Measurements from ENCODE around the gene ENTPD2.

ENTPD2 gene

DNA sequence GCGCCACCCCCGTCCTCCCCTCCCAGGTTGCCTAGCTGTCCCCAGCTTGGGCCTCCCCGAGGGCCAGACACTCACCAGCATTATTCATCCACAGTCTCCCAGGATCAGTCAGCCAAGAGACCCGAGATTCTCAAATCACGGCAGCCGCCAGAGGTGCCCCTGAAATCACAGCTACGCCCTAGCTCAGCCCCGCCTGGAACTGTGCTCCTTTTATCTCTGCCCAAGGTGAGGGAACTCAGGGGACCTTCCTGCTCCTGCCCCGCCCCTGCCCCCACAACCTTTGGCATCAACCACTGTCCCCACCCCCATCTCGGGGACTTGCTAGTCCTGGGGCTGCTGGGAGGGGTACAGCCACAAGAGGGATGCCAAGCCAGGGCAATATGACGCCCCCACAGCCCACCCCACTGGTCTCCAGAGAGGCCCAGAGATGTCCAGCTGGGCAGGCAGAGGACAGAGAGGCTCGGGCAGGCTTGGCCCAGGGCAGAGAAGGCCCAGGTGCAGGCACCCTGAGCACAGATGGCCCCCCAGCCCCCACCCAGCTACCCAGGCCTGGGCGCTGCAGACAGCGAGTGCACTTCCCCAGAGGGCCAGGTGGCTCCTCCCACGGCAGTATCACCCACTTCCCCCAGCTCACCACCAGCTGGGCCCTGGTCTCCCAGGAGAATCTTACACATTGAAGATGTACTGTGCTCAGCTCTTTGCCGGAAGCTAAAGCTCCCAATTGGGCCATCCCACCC lies 21.8 kb downstream of the ENTPD2 start, which contains the start of gene FUT7:
FUT7 (minus strand) TSS at position 185 of the 737 bp plus-strand sequence; CDS start at position 88, 97 bp downstream.
- no peak for DNase-seq (ENCODE audit: low spot score)

DNA sequence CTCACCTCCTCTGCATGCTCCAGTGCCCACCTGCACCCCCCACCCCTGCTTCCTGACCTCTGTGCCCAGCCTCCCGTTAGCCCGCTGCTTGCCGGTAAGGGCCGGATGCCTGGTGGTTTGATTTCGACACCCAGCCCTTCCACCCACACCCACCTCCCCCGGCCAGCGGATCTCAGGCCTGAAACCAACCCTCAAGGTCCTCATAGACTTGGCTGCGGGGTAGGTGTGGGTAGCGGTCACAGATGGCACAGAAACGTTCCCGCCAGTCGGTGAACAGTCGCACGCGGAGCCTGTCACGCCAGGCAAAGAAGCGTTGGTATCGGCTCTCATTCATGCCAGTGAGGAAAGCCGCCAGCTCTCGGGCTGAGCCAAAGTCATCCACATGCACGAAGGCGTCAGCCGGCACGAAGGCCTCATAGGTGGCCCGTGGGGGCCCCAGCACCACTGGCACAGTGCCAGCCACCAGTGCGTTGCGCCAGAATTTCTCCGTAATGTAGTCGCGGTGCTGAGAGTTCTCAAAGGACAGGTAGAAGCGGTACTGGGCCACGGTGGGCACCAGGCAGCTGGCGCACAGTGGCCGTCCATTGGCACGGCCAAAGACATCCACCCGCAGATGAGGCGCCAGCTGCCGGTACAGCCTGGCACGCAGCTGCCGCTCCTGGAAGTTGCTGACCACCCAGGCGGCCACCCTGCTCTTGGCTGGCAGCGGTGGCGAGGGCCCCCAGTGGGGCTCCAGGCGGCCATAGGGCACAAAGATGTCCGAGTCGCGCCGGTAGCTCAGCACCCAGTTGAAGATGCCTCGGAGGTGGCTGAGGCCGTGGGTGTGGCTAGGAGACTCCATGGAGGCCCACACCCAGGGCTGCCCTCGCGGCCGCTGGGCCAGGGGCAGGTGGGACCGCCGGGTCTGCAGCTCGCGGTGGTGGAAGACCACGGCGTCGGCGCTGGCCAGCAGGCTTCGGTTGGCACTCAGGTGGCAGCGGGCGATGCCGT lies 23.0 kb downstream of the ENTPD2 start:
- no peak for DNase-seq (ENCODE audit: low spot score)

- DNase-seq (ENCODE audit: low spot score), result no peak
These were observed 23.9 kb downstream of the ENTPD2 start for GRCh38 chr9:137030006-137030405.

DNA sequence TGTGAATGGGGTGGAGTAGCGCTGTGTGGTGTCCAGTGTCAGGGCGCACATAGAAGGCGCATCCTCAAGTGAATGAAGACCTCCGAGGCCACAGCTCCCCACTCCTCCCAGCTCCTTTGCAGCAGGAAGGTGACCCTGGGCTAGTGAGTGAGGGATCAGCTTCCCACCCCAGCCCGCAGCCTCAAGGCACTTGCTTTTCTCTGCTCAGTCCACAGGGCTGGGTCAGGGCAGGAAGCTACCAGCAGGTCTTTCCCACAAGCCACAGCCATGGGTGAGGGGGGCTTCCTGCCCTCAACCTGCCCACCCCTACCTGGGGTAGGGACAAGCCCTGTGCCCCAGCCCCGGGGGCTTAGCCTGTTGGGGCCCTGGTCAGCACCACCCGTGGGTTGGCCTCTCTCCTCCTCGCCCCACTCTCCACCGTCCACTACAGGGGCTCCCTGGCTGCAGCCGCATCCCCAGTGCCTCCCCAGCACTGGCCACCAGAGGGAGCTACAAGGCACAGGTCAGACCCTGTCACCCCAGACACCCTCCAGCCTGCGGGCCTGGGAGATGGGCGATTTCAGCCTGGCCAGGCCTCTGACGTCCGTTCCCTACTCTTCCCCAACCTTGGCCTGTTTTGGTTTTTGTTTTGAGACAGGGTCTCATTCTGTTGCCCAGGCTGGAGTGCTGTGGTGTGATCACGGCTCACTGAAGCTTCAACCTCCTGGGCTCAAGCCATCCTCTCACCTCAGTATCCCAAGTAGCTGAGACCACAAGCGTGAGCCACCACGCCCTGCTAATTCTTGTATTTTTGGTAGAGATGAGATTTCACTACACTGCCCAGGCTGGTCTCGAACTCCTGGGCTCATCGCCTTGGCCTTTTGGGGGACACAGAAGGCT lies 24.6 kb downstream of the ENTPD2 start:
- peak; percentile 80 for DNase-seq (ENCODE audit: low spot score)

- DNase-seq (ENCODE audit: low spot score), result peak; percentile 52
These were observed 25.4 kb downstream of the ENTPD2 start for GRCh38 chr9:137028263-137029057.

GRCh38 chr9:137027369-137028262 lies 26.2 kb downstream of the ENTPD2 start, which contains the start of gene ABCA2:
Gene ABCA2, minus strand, starts transcription at chr9:137028237. Its CDS starts 97 bp downstream, at chr9:137028140.
- DNase-seq (ENCODE audit: low spot score), result no peak

DNA sequence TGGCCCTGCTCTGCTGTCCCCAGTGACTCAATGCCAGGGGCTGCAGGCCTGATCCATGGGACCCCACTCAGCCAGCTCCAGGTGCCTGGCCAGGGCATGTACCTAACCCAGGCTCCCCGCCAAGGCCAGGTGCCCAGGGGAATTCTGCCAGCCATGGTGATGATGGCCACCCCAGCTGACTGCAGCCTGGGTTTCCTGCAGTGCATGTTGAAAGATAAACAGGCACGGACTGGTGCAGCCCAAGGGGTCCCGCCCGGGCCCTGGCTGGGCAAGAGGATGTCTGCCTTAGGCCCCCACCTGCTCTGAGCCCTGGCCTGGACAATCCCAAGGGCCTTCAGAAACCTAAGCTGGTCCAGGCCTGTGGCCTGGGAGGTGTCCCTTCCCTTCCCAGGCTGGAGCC lies 27.0 kb downstream of the ENTPD2 start:
- DNase-seq (ENCODE audit: low spot score), result no peak

DNA sequence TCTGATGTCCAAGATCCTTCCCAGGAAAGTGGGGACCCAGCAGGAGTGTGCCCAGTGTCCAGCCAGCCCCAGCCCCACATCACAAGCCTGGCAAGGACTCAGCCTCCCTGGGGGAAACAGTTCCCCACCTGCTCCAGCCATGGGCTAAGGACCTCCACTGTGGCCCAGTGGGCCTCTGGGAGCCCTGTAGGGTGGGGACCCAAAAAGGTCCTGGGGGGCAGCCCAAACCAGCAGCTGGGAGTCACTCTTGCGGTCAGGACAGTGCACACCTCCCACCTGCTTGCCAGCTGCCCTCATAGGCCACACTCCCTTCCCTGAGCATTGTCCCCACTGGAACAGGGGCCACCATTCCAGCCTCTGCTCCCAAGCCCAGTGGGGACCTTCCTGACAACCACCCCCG lies 27.5 kb downstream of the ENTPD2 start:
- no peak for DNase-seq (ENCODE audit: low spot score)

- peak; percentile 72 for DNase-seq (ENCODE audit: low spot score)
These were observed 28.3 kb downstream of the ENTPD2 start for GRCh38 chr9:137025517-137025966.

- DNase-seq (ENCODE audit: low spot score), result no peak
These were observed 30.3 kb downstream of the ENTPD2 start for GRCh38 chr9:137023583-137023991.

GRCh38 chr9:137023157-137023556 lies 30.7 kb downstream of the ENTPD2 start:
- DNase-seq (ENCODE audit: low spot score), result no peak

- DNase-seq (ENCODE audit: low spot score), result no peak
These were observed 31.2 kb downstream of the ENTPD2 start for GRCh38 chr9:137022662-137023008.

GRCh38 chr9:137021979-137022661 lies 31.7 kb downstream of the ENTPD2 start:
- no peak for DNase-seq (ENCODE audit: low spot score)

- DNase-seq (ENCODE audit: low spot score), result no peak
These were observed 32.3 kb downstream of the ENTPD2 start for GRCh38 chr9:137021568-137021978.

GRCh38 chr9:137020771-137021567 lies 32.9 kb downstream of the ENTPD2 start:
- DNase-seq (ENCODE audit: low spot score), result no peak

GRCh38 chr9:137019891-137020683 lies 33.8 kb downstream of the ENTPD2 start:
- no peak for DNase-seq (ENCODE audit: low spot score)

Data from SK-N-DZ (cell line).